HEK293 (cell line): Measurements from ENCODE around the gene COP1.

ENCODE experiments used
- PRDM1 ChIP-seq: fragments of 450-650 bp; formaldehyde crosslinking; IDR thresholded peaks from 2 replicates; pipeline ENCODE4; 2016; ENCODE audit warnings: missing biosample characterization, missing genetic modification characterization
- REPIN1 ChIP-seq: fragments of 450-650 bp; formaldehyde crosslinking; IDR thresholded peaks from 2 replicates; pipeline ENCODE4 v1.5.1; 2017; ENCODE audit warnings: missing biosample characterization, missing genetic modification characterization, low read depth
- SCRT2 ChIP-seq: fragments of 450-650 bp; formaldehyde crosslinking; IDR thresholded peaks from 2 replicates; pipeline ENCODE4 v1.5.1; 2016; ENCODE audit warnings: missing biosample characterization, missing genetic modification characterization
- SETDB1 ChIP-seq: IDR thresholded peaks from one replicate; pipeline ENCODE4 v1.6.1; 2017; ENCODE audit warnings: mild to moderate bottlenecking, low read length, moderate library complexity, mixed read lengths; ENCODE audit not compliant: insufficient read length
- WT1 ChIP-seq: fragments of 450-650 bp; formaldehyde crosslinking; IDR thresholded peaks from 2 replicates; pipeline ENCODE4 v1.5.1; 2016; ENCODE audit warnings: missing biosample characterization, missing genetic modification characterization
- ZBTB10 ChIP-seq: fragments of 450-650 bp; formaldehyde crosslinking; IDR thresholded peaks from 2 replicates; pipeline ENCODE4 v1.5.1; 2016; ENCODE audit warnings: missing biosample characterization, missing genetic modification characterization
- ZBTB21 ChIP-seq: fragments of 450-650 bp; formaldehyde crosslinking; IDR thresholded peaks from 2 replicates; pipeline ENCODE4 v1.5.1; 2017; ENCODE audit warnings: missing biosample characterization, missing genetic modification characterization
- ZBTB26 ChIP-seq: fragments of 450-650 bp; formaldehyde crosslinking; optimal IDR thresholded peaks from 2 replicates; pipeline ENCODE3; 2016; ENCODE audit warnings: missing biosample characterization, mild to moderate bottlenecking, missing genetic modification characterization
- ZBTB49 ChIP-seq: fragments of 450-650 bp; formaldehyde crosslinking; IDR thresholded peaks from 2 replicates; pipeline ENCODE4 v1.5.1; 2016; ENCODE audit warnings: missing biosample characterization, missing genetic modification characterization, low read depth
- ZEB2 ChIP-seq: fragments of 450-650 bp; formaldehyde crosslinking; IDR thresholded peaks from 2 replicates; pipeline ENCODE4 v1.5.1; 2016; ENCODE audit warnings: missing biosample characterization, missing genetic modification characterization
- ZFP41 ChIP-seq: fragments of 450-650 bp; formaldehyde crosslinking; IDR thresholded peaks from 2 replicates; pipeline ENCODE4 v1.5.1; 2016; ENCODE audit warnings: missing biosample characterization, missing genetic modification characterization, borderline replicate concordance
- ZIC2 ChIP-seq: fragments of 450-650 bp; formaldehyde crosslinking; IDR thresholded peaks from 2 replicates; pipeline ENCODE4 v1.5.1; 2016; ENCODE audit warnings: missing biosample characterization, missing genetic modification characterization
- ZNF114 ChIP-seq: fragments of 450-650 bp; formaldehyde crosslinking; IDR thresholded peaks from 2 replicates; pipeline ENCODE4 v1.5.0; 2017; ENCODE audit warnings: missing biosample characterization, missing genetic modification characterization
- ZNF140 ChIP-seq: fragments of 450-650 bp; formaldehyde crosslinking; IDR thresholded peaks from 2 replicates; pipeline ENCODE4 v1.5.1; 2016; ENCODE audit warnings: missing biosample characterization, missing genetic modification characterization
- ZNF157 ChIP-seq: fragments of 450-650 bp; formaldehyde crosslinking; IDR thresholded peaks from 2 replicates; pipeline ENCODE4 v1.5.1; 2016; ENCODE audit warnings: missing biosample characterization, missing genetic modification characterization
- ZNF16 ChIP-seq: fragments of 450-650 bp; formaldehyde crosslinking; IDR thresholded peaks from 2 replicates; pipeline ENCODE4 v1.5.1; 2016; ENCODE audit warnings: low read depth, missing biosample characterization, missing genetic modification characterization
- ZNF174 ChIP-seq: fragments of 450-650 bp; formaldehyde crosslinking; IDR thresholded peaks from 2 replicates; pipeline ENCODE4 v1.5.0; 2017; ENCODE audit warnings: missing biosample characterization, mild to moderate bottlenecking, missing genetic modification characterization
- ZNF19 ChIP-seq: fragments of 450-650 bp; formaldehyde crosslinking; IDR thresholded peaks from 2 replicates; pipeline ENCODE4; 2016; ENCODE audit warnings: missing biosample characterization, missing genetic modification characterization, low read depth
- ZNF202 ChIP-seq: fragments of 450-650 bp; formaldehyde crosslinking; IDR thresholded peaks from 2 replicates; pipeline ENCODE4 v1.5.1; 2016; ENCODE audit warnings: missing biosample characterization, missing genetic modification characterization, borderline replicate concordance
- ZNF239 ChIP-seq: fragments of 450-650 bp; formaldehyde crosslinking; IDR thresholded peaks from 2 replicates; pipeline ENCODE4 v1.5.1; 2016; ENCODE audit warnings: missing biosample characterization, missing genetic modification characterization
- ZNF24 ChIP-seq: fragments of 450-650 bp; formaldehyde crosslinking; IDR thresholded peaks from 2 replicates; pipeline ENCODE4 v1.5.1; 2016; ENCODE audit warnings: missing biosample characterization, missing genetic modification characterization
- ZNF292 ChIP-seq: fragments of 450-650 bp; formaldehyde crosslinking; IDR thresholded peaks from 2 replicates; pipeline ENCODE4 v1.5.1; 2016; ENCODE audit warnings: low read depth, missing biosample characterization, missing genetic modification characterization, borderline replicate concordance
- ZNF335 ChIP-seq: fragments of 450-650 bp; formaldehyde crosslinking; conservative IDR thresholded peaks from 2 replicates; pipeline ENCODE4 v1.5.1; 2016; ENCODE audit warnings: missing biosample characterization, missing genetic modification characterization
- ZNF433 ChIP-seq: fragments of 450-650 bp; formaldehyde crosslinking; IDR thresholded peaks from 2 replicates; pipeline ENCODE4 v1.5.1; 2016; ENCODE audit warnings: missing biosample characterization, missing genetic modification characterization, low read depth
- ZNF449 ChIP-seq: fragments of 450-650 bp; formaldehyde crosslinking; IDR thresholded peaks from 2 replicates; pipeline ENCODE4 v1.5.1; 2017; ENCODE audit warnings: missing biosample characterization, mild to moderate bottlenecking, missing genetic modification characterization, moderate library complexity
- ZNF585B ChIP-seq: fragments of 450-650 bp; formaldehyde crosslinking; IDR thresholded peaks from 2 replicates; pipeline ENCODE4 v1.5.1; 2016; ENCODE audit warnings: missing biosample characterization, missing genetic modification characterization
- ZNF626 ChIP-seq: fragments of 450-650 bp; sonication (Bioruptor Pico); formaldehyde crosslinking; IDR thresholded peaks from 2 replicates; pipeline ENCODE4 v1.5.1; 2018; ENCODE audit warnings: missing biosample characterization, missing genetic modification characterization, inconsistent platforms
- ZNF677 ChIP-seq: fragments of 450-650 bp; IDR thresholded peaks from 2 replicates; pipeline ENCODE4 v1.5.0; 2018; ENCODE audit warnings: missing biosample characterization, mild to moderate bottlenecking, missing genetic modification characterization, moderate library complexity
- ZNF701 ChIP-seq: fragments of 450-650 bp; formaldehyde crosslinking; IDR thresholded peaks from 2 replicates; pipeline ENCODE4 v1.5.1; 2016; ENCODE audit warnings: missing biosample characterization, missing genetic modification characterization
- ZNF707 ChIP-seq: fragments of 450-650 bp; formaldehyde crosslinking; IDR thresholded peaks from 2 replicates; pipeline ENCODE4 v1.5.1; 2016; ENCODE audit warnings: missing biosample characterization, missing genetic modification characterization
- ZSCAN30 ChIP-seq: fragments of 450-650 bp; IDR thresholded peaks from 2 replicates; pipeline ENCODE4 v1.5.1; 2018; ENCODE audit warnings: missing biosample characterization, mild to moderate bottlenecking, missing genetic modification characterization, moderate library complexity
- ZSCAN5A ChIP-seq: fragments of 450-650 bp; formaldehyde crosslinking; IDR thresholded peaks from 2 replicates; pipeline ENCODE4 v1.5.1; 2016; ENCODE audit warnings: missing biosample characterization, missing genetic modification characterization

Gene COP1

GRCh38 chr1:176206006-176206960 is 803 bp downstream of the COP1 start (continued):
- no peak for TF ChIP-seq ZBTB10 (tag by site-specific recombination)
- TF ChIP-seq ZNF239 (tag by site-specific recombination): no peak
- no peak for TF ChIP-seq ZNF16
- no peak for TF ChIP-seq ZBTB26
- TF ChIP-seq SCRT2: no peak
- TF ChIP-seq ZNF677 (tag by site-specific recombination): no peak
- TF ChIP-seq ZNF585B (tag by site-specific recombination): no peak
- no peak for TF ChIP-seq ZBTB49
- TF ChIP-seq REPIN1 (tag by site-specific recombination): no peak
- no peak for TF ChIP-seq ZNF701 (tag by site-specific recombination)
- TF ChIP-seq ZNF140: no peak
- TF ChIP-seq ZNF19 (tag by site-specific recombination): no peak
- TF ChIP-seq ZNF202: no peak
- TF ChIP-seq ZSCAN30: no peak
- TF ChIP-seq ZNF449 (tag by site-specific recombination): no peak
- no peak for TF ChIP-seq ZNF292 (tag by site-specific recombination)
- TF ChIP-seq ZNF433 (tag by site-specific recombination): no peak
- peak; percentile 36 for TF ChIP-seq ZNF24 (tag by site-specific recombination)
- TF ChIP-seq WT1 (tag by site-specific recombination): peak; percentile 74
- no peak for TF ChIP-seq PRDM1 (tag by site-specific recombination)
- no peak for TF ChIP-seq ZNF114 (tag by site-specific recombination)
- no peak for TF ChIP-seq ZNF626
- TF ChIP-seq ZIC2 (tag by site-specific recombination): no peak
- TF ChIP-seq ZFP41: no peak
- TF ChIP-seq ZNF174 (tag by site-specific recombination): no peak
- no peak for TF ChIP-seq ZSCAN5A (tag by site-specific recombination)
- peak; percentile 58 for TF ChIP-seq ZEB2 (tag by site-specific recombination)
- no peak for TF ChIP-seq ZNF157 (tag by site-specific recombination)
- TF ChIP-seq ZNF707 (tag by site-specific recombination): no peak
- TF ChIP-seq ZBTB21: no peak
- TF ChIP-seq ZNF335: no peak
- no peak for TF ChIP-seq SETDB1
